Right atrium auricular region (tissue), 2 donors: Measurements from ENCODE around the gene ARHGEF37. TPM values are rescaled to one million over a fixed set of nuclear protein-coding genes. Genes with fewer than 3 reads are reported as not detected.

Source experiments
- DNase-seq: peaks from one replicate; pipeline ENCODE4 v3.0.0-alpha.2; 2019; ENCODE audit warnings: low spot score
- H3K27ac ChIP-seq, 2 donors: fragments of 200-600 bp; sonication (generic); 1 replicate in 1 of 2; 2 replicates in 1 of 2; pipeline ENCODE4 v1.5.1; 2016 to 2019
- H3K27me3 ChIP-seq, 2 donors: fragments of 200-600 bp; sonication (generic); one replicate each; pipeline versions ENCODE4 v1.5.1 to v1.6.0; 2017 to 2019
- H3K36me3 ChIP-seq: fragments of 200-600 bp; sonication (generic); one replicate; pipeline ENCODE4 v1.5.1; 2016
- H3K4me1 ChIP-seq, 2 donors: fragments of 200-600 bp; sonication (generic); one replicate each; pipeline versions ENCODE4 v1.5.1 to v1.6.0; 2017 to 2019
- H3K4me3 ChIP-seq, 2 donors: fragments of 200-600 bp; sonication (generic); 1 replicate in 1 of 2; 2 replicates in 1 of 2; pipeline ENCODE4 v1.5.1; 2017 to 2019; ENCODE audit warnings: mild to moderate bottlenecking in 1 of 2, moderate library complexity in 1 of 2
- H3K9me3 ChIP-seq, 2 donors: fragments of 200-600 bp; sonication (generic); one replicate each; pipeline ENCODE4 v1.5.1; 2019
- CTCF ChIP-seq, 2 donors: fragments of 200-600 bp; sonication (generic); IDR thresholded peaks; one replicate each; pipeline ENCODE4 v1.5.1; 2019; ENCODE audit warnings: antibody characterized with exemption in 2 of 2
- total RNA-seq, 2 donors: library from RNA; depleted of rRNA; stranded (reverse); fragments of >200 nt; gene quantifications; one replicate each; pipeline ENCODE4 v1.1.0, GENCODE V29; 2016

Gene ARHGEF37
- total RNA-seq, 2 donors from 2014 or later = 11.0 to 13.7 TPM

DNA sequence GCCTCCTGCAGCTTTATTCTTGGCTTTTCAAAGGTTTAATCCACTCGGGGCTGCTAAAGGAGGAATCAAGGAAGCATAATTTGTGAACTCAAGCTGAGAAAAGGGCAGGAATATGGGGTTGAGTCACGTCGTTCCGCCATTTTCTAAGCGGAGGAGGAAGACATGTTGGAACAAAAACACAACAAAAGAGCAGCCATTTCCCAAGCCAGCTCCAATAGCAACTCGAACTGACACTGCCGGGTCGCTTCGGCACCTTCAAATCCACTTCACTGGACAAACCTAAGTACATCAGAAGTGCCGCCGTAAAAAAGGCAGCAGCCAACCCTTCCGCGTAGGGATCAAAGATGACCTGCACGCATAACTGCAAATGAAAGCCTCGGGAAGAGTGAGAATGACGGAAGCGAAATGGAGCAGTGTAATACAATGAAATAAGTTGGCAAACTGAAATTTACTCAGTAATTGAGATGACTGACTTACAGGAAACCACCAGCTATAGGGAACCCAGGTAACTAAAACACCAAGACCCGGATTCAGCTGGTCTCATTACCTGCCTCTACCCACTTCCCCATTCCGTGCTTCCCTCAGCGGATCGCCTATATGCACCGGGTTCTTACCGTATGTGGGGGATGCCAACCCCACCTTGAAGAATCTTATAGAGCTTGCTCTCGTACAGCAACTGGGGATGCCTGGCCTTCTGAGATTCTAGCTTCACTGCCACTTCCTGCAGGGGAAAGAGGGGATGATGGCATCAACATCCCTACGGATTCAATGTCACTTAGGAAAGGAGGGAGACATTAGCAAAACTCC, 31.6 kb upstream of the ARHGEF37 start:
- no peak for TF ChIP-seq CTCF (IDR thresholded peaks at IDR 0.05)
- H3K4me3 ChIP-seq = peak overlapping the region; percentile 77 to 94
- no peaks in the 10 kb centered on the region for H3K9me3 ChIP-seq
- peaks cover 0 to 52% of the 10 kb centered on the region in 2 donors for H3K4me1 ChIP-seq
- H3K27me3 ChIP-seq = no peaks in the 10 kb centered on the region
- no peak for DNase-seq
- H3K27ac ChIP-seq = peak overlapping the region; percentile 98 to 99
- peaks cover 48% of the 10 kb centered on the region for H3K36me3 ChIP-seq

- peaks cover 42% of the 10 kb centered on the region for H3K36me3 ChIP-seq
- TF ChIP-seq CTCF (IDR thresholded peaks at IDR 0.05) = no peak
- peak overlapping the region; percentile 98 to 99 for H3K27ac ChIP-seq
- H3K9me3 ChIP-seq = no peaks in the 10 kb centered on the region
- no peaks in the 10 kb centered on the region for H3K27me3 ChIP-seq
- H3K4me3 ChIP-seq = peak overlapping the region; percentile 77 to 94
- no peak for DNase-seq
- H3K4me1 ChIP-seq = peaks cover 0 to 46% of the 10 kb centered on the region in 2 donors
Measured at GRCh38 chr5:149550268-149550583, 31.1 kb upstream of the ARHGEF37 start.

- peaks cover 37% of the 10 kb centered on the region for H3K36me3 ChIP-seq
- no peaks in the 10 kb centered on the region for H3K27me3 ChIP-seq
- H3K4me3 ChIP-seq = peak overlapping the region; percentile 77 to 94
- H3K27ac ChIP-seq = peak overlapping the region; percentile 98 to 99
- no peak for DNase-seq
- H3K4me1 ChIP-seq = peaks cover 0 to 41% of the 10 kb centered on the region in 2 donors
- TF ChIP-seq CTCF (IDR thresholded peaks at IDR 0.05) = no peak
- H3K9me3 ChIP-seq = no peaks in the 10 kb centered on the region
Measured at GRCh38 chr5:149550594-149551226, 30.6 kb upstream of the ARHGEF37 start.

DNA sequence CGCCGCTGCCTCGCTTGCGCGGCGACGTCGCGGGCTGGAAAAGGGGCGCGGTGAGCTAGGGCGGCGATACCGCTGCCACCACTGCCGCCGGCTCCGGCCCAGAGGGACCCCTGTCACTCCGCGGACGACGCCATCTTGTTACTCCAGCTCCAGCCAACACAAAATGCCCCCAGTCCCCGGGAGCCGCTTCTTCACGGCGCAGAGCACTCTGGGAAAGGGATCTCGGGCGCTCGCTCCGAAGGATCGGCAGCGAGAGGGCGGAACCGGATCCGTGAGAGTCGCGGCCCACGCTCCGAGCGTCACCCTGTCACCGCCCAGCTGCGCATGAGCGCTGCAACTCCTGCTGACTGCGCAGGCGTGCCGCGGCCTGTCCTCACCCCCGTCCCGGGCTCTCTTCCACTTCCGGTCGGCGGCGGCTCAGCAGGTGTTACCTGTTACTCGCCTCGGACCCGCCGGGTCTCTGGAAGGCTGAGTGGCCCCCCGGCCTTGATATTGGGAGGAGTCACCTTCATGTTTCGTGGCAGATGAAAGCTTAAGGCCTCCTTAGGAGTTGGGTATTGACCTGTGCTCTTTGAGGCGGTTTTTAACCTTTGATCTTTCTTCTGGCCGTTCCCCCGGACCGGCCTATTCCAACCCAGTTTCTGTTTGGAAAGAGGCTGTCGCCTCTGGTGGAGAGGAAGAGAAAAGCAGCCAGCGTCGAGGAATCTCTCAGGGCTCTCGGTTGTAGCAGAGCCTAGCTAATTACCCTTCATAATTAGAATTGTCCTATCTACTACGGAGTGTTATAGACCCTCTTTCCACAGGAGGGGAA, 29.9 kb upstream of the ARHGEF37 start, which contains the start of gene CSNK1A1:
TSS of gene CSNK1A1 (minus strand) at position 213 of the 811 bp plus-strand sequence. CDS start 475 bp downstream, outside the sequence.
- peaks cover 31% of the 10 kb centered on the region for H3K36me3 ChIP-seq
- H3K27ac ChIP-seq = peak within 1 kb of the TSS; percentile 98 to 99
- peaks cover 0 to 34% of the 10 kb centered on the region in 2 donors for H3K4me1 ChIP-seq
- peak within 1 kb of the TSS; percentile 77 to 94 for H3K4me3 ChIP-seq
- H3K9me3 ChIP-seq = no peaks in the 10 kb centered on the region
- peak; percentile 85 to 88 for TF ChIP-seq CTCF (IDR thresholded peaks at IDR 0.05)
- peak; percentile 98 for DNase-seq
- H3K27me3 ChIP-seq = no peaks in the 10 kb centered on the region

- no peak for TF ChIP-seq CTCF (IDR thresholded peaks at IDR 0.05)
- peak overlapping the region; percentile 77 to 94 for H3K4me3 ChIP-seq
- H3K36me3 ChIP-seq = peaks cover 28% of the 10 kb centered on the region
- DNase-seq = no peak
- peak overlapping the region; percentile 98 to 99 for H3K27ac ChIP-seq
- H3K9me3 ChIP-seq = no peaks in the 10 kb centered on the region
- H3K27me3 ChIP-seq = no peaks in the 10 kb centered on the region
- peaks cover 0 to 28% of the 10 kb centered on the region in 2 donors for H3K4me1 ChIP-seq
Measured at GRCh38 chr5:149552038-149552494, 29.2 kb upstream of the ARHGEF37 start.
